HEK293 (cell line): ENCODE data around the gene DAPK2.

Source experiments
- CTCF ChIP-seq: fragments of 450-650 bp; formaldehyde crosslinking; IDR thresholded peaks from 2 replicates; pipeline ENCODE4 v1.5.1; 2016; ENCODE audit warnings: missing biosample characterization, missing genetic modification characterization
- KLF8 ChIP-seq: fragments of 450-650 bp; formaldehyde crosslinking; IDR thresholded peaks from 2 replicates; pipeline ENCODE4 v1.5.1; 2016; ENCODE audit warnings: missing biosample characterization, missing genetic modification characterization
- PBX3 ChIP-seq: sonication (generic); formaldehyde crosslinking; IDR thresholded peaks from 2 replicates; pipeline ENCODE4 v1.8.1; 2022; ENCODE audit warnings: mild to moderate bottlenecking, moderate library complexity, missing genetic modification reagents
- SCRT2 ChIP-seq: fragments of 450-650 bp; formaldehyde crosslinking; IDR thresholded peaks from 2 replicates; pipeline ENCODE4 v1.5.1; 2016; ENCODE audit warnings: missing biosample characterization, missing genetic modification characterization
- SP2 ChIP-seq: fragments of 450-650 bp; formaldehyde crosslinking; IDR thresholded peaks from 2 replicates; pipeline ENCODE4 v1.5.1; 2016; ENCODE audit warnings: missing biosample characterization, missing genetic modification characterization
- ZFP69B ChIP-seq: fragments of 450-650 bp; formaldehyde crosslinking; IDR thresholded peaks from 2 replicates; pipeline ENCODE4 v1.5.1; 2016; ENCODE audit warnings: missing biosample characterization, missing genetic modification characterization
- ZNF311 ChIP-seq: fragments of 450-650 bp; formaldehyde crosslinking; IDR thresholded peaks from 2 replicates; pipeline ENCODE4 v1.5.1; 2017; ENCODE audit warnings: missing biosample characterization, missing genetic modification characterization, borderline replicate concordance

- TF ChIP-seq SCRT2 (no peak), SP2 (tag by site-specific recombination) (no peak), KLF8 (tag by site-specific recombination) (no peak), ZNF311 (tag by site-specific recombination) (no peak), CTCF (tag by site-specific recombination) (no peak), PBX3 (CRISPR knock-in tag) (no peak), ZFP69B (tag by site-specific recombination) (no peak)
Observed at GRCh38 chr15:63895787-63896218, 150.5 kb downstream of the DAPK2 start.
